GM19395 (cell line): ENCODE data around the gene DNAH2.

Experiments used
- ATAC-seq: cut with Tn5 transposase; IDR thresholded peaks from one replicate; pipeline ENCODE4 v1.9.1; 2021; ENCODE audit warnings: mild to moderate bottlenecking, moderate library complexity; ENCODE audit not compliant: unreplicated experiment

Gene DNAH2

DNA sequence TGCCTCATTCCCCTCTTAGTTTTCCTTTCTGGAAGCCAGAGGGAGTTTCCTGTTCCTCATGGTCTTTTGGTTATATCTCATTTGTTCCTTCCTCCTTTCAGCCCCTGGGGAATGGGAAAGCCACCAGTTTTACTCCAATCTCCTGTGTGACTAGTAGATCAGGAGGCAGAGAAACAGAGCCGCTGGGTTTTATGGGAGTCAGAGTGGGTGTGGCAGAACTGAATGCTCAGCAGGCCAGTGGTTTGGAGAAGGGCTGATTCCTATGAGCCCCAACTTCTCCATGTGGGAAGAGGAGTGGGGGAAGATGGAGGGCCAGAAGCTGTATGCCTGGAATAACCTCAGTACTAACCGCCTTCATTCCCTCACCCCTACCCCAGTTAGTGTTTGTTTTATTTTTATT is 4.1 kb downstream of the DNAH2 start:
- no peak for ATAC-seq

DNA sequence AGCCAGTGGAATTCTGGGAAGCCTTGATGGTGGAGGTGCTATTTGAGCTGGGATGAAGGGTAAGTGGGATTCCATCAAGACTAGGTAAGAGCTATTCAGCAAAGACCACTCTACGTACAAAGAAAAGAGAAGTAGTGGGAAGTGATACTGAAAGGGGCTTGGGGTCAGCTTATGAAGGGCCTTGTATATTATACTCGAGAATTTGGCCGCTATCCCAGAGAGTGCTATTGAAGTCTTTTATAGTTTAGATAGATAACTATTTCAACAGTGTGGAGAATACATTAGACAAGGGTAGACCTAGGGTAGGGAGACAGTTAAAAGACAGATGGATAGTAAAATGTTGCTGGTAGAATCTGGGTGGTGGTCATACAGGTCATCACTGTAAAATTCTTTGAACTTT is 10.3 kb downstream of the DNAH2 start:
- ATAC-seq = no peak

DNA sequence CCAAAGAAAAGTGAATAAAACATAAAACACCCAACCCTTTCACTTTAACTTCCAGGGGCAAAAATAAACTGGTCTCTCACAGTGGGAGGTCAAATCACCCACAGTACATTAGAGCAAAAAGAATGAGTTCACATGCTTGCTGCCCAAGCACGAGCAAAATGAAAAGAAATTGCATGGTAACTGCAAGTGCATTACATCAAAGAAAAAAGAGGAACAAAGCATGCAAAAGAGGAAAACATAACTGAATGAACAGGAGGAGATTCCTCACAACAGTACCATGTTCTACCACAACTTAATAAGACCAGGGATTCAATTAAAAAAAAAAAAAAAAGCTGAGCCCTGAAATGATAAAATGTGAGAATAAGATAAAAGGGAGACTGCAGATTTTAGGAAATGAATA is 12.3 kb downstream of the DNAH2 start:
- no peak for ATAC-seq

DNA sequence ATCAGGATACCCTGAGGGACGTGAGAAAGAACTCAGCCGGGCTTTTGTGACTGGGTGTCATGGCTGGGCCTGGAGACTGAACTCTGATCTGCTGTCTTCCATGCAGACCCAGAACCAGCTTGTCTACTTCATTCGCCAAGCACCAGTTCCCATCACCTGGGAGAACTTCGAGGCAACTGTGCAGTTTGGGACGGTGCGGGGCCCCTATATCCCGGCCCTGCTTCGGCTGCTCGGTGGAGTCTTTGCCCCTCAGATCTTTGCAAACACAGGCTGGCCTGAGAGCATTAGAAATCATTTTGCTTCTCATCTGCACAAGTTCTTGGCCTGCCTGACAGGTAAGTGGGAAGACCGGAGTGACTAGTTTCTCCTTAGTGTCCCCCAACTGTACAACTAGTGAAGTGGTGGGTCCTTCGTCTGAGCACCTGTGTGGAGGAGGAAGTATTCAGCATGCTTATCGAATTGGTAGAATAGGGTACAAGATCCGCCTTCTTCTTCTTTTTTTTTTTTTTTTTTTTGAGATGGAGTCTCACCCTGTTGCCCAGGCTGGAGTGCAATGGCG is 15.5 kb downstream of the DNAH2 start:
- ATAC-seq = no peak

DNA sequence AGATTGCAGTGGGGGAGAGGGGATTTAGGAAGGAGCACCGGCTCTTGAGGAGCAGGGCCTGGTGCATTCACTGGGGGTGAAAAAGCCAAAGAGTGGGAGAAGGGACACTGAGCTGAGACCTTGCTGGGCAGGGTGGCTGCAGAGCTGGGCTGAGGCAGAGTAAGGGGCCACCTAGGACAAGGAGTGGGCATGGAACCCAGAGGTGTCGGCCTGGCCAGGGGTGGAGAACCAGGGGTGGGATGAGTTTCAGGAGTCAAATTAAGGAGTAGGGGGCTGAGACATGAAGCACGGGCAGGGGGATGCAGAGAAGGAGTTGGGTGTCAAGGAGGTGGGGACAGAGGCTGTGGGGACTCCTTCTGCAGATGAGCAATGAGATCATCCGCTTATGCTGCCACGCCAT is 20.1 kb downstream of the DNAH2 start:
- no peak for ATAC-seq

DNA sequence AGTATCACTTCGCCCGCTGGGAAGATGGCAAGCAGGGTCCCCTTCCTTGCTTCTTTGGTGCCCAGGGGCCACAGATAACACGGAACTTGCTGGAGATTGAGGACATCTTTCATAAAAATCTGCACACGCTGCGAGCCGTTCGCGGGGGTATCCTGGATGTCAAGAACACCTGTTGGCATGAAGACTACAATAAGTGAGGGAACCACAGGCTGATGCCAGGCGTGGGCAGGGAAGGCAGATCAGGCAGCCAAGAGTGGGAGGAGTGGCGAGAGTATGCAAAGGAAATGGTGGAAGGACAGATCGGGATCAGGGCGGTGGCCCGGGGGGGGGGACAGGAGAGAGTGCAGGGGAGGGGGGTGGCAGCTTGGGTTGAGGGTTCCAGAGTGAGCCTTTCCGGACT is 22.2 kb downstream of the DNAH2 start:
- ATAC-seq = no peak

DNA sequence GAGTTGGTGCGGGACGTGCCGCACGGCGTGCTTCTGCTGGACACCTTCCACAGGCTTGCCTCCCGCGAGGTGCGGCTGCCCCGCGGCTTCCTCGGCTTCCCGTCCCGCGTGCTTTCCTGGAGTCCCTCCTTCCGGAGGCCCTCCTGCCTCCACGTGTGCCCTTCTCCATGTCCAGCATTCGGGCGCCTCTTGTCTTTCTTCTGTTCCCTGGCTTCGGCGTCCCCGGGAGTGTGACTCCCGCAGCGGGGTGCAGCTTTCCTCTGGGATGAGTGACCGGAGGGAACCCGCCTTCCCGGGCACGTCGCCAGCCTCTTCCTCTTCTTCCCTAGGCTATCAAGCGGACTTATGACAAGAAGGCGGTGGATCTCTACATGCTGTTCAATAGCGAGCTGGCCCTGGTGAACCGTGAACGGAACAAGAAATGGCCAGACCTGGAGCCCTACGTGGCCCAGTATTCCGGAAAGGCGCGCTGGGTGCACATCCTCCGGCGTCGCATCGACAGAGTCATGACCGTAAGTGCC is 23.0 kb downstream of the DNAH2 start:
- no peak for ATAC-seq

DNA sequence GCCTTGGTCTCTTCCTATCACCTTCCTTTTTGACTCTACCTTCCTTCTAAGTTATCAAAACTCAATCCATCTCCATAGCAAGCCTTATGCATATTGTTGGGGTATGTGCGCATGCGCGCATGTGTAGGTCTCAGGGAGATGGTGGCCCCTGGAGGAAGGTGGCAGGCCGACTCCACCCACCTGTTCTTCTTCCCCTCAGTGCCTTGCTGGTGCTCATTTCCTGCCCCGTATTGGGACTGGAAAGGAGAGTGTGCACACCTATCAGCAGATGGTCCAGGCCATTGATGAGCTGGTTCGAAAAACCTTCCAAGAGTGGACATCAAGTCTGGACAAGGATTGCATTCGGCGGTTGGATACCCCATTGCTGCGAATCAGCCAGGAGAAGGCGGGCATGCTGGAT is 25.2 kb downstream of the DNAH2 start:
- ATAC-seq = no peak

DNA sequence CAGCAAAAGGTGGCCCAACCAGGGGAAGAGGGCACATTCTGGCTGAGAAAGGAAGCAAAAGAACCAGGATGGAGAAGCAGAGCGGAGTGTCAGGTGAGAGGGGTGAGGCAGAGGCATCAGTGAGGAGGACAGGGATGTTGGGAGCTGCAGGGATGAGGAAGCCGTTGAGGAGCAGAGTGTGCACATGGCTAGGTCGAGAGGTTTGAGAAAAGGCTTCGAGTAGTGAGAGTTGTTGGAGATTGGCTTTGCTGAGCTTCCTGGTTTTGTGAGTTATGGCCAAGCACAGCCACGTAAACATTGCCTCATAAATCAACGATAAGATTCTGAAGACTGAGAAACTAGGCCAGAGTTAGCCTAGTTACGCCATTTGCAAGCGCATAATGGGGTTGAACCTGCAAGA is 26.9 kb downstream of the DNAH2 start:
- ATAC-seq = no peak

DNA sequence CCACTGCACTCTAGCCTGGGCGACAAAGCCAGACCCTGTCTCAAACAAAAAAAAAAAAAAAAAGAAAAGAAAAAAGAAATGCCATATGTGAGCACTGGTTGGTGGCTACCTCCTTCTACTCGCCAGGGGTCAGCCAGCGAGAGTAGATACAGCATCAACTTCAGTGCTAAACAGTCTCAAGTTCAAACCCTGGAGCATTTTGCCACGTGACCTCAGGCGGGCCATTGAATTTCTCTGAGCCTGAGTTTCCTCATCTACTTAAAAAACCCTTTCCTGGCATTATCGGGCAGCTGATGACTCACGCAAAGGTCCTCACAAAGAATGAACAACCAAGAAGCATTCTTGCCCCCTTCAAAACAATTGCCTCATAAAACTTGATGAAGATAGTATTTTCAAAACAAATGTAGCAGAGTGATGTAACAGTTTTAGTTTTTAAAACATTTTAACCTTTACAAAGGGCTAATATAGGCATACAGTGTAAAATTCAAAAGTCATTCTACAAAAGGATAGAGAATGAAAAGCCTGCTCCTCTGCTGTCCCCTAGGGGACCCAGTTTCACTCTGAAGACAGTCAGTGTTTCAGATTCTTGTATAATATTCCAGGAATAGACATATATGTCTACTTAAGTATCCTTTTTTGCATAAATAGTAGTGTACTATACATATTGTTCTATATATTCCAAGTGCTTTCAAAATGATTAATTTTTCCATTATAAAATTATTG is 28.4 kb downstream of the DNAH2 start:
- ATAC-seq = no peak

DNA sequence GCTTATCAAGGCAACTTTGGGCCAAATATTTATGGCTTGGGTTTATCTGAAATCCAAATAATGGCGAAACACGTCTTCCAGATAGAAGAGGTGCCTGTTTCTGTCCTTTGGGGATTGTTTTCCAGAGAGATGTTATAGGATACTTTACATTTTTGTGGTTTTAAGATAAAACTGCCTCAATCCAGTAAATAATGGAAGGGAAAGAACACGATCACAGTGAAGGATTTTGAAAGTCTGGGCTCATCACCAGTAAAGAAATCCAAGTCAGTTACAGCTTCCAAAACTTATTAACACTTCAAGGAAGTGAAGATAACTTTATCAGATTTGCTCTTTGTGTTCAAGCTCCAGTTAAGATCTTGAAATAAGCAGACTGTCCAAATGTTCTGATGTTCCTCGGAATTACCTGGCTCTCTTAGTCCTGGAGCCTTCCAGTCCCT is 30.1 kb downstream of the DNAH2 start:
- no peak for ATAC-seq

DNA sequence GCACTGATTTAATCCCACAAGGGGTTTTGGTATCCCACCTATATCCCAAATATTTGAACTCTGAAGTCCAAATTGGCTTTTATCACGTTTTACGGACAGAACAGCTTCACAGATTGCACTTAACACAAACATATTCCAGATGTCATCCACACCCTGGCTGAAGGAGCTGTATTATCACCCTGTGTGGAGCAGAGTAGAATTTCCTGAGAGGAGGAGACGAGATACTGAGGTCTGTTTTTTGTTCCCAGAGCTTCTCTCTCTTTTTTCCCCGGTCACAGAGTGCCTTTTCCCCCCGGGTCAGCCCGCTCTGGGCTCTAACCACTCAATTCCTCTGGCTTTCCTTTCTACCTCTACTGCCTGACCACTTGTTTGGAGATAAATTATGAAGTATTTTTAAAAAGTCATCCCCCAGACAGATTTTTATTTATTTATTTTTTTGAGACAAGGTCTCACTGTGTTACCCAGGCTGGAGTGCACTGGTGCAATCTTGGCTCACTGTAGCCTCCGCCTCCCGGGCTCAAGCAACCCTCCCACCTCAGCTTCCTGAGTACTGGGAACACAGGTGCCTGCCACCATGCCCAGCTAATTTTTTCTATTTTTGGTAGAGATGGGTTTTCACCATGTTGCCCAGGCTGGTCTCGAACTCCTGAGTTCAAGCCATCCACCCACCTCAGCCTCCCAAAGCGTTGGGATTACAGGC is 30.7 kb downstream of the DNAH2 start:
- ATAC-seq = no peak

DNA sequence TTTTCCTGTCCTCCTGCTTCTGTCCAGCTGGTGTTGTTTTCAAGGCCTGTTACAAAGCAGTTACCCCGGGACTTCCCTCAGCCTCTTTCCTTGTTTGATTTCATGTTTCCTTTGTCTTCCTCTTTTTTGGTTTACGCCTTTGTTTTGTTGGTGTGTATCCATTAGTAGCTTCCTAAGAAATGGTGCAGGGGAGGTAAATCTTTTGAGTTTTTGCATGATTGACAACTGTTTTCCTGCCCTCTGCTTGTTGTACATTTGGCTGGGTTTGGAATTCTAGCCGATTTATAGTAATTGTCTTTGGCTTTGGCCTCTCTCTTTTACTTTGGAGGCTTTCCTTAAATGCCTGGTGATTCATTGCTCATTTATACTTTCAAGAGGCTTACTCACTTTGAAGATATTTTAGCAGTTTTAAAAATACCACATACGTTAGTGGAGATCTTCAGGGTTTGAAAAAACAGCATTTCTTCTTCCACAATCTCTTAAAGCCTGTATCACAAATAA is 32.8 kb downstream of the DNAH2 start:
- no peak for ATAC-seq

DNA sequence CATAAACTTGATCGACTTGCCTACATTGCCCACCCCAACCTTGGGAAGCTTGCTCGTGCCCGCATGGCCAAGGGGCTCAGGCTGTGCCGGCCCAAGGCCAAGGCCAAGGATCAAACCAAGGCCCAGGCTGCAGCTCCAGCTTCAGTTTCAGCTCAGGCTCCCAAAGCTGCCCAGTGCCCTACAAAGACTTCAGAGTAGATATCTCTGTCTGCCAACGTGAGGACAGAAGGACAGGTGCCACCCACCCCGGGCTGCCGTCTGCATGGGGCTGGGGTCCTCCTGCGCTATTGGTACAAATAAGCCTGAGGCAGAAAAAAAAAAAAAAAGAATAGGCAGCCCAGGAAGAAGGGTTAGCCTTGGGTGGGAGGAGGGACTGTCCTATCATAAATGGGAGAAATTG is 37.1 kb downstream of the DNAH2 start:
- ATAC-seq = no peak

DNA sequence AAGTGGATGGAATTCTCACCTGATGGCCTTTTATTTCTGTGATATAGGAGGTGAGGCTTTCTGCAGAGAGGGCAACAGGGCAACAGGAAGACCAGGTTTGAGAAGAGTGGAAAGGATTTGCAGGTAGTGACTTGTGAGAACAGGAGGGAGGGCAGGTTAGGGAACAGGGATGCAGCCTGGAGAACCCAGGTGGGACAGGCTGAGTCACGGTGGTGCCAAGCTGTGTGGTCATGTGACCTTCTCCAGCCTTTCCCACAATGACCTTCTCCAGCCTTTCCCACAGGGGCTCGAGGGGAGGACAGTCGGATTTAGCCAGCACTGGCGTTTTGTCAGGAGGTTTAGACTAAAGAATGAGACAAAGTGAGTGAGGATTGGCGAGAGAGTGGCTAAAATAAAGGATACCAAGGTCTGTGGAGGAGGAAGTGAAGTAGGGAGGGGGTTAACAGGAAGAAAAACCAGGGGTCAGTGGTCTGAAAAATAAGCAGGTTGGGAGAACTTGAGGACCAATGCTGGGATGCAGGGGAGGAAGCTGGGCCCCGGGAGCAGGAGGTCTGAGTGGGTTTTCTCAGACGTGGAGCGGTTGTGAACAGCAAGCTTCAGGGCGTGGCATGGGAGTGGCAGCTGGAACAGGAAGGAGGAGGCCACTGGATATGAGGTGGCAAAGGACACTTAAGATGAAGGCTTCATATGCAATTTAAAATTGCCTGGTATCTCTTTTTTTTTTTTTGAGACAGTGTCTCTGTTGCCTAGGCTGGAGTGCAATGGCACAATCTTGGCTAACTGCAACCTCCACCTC is 37.7 kb downstream of the DNAH2 start:
- ATAC-seq = no peak

DNA sequence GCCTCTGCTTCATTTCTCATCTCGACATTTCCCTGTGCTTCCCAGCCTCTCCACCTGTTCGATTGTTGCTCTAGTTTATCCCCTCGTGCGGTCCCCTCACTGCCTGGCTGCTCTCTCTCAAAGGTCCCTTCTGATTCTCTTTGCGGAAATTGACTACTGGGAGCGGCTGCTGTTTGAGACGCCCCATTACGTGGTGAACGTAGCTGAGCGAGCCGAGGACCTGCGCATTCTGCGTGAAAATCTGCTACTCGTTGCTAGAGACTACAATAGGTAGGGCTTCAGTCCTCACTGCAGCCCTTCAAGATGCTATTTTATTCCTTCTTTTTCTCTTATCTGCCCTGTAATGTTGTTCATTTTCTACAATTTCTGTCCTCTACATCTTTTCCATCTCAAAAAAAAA is 39.4 kb downstream of the DNAH2 start:
- no peak for ATAC-seq

DNA sequence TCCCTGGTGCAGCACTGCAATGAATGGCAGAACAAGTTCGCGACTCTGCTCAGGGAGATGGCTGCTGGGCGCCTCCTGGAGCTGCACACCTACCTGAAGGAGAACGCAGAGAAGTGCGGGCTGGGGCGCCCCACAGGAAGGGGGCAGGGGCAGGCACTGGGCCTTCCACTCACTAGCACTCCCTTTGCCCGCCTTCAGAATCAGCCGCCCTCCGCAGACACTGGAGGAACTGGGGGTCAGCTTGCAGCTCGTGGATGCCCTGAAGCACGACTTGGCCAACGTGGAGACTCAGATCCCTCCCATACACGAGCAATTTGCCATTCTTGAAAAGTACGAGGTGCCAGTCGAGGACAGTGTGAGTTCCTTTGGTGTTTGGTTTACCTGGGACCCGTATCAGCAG is 46.4 kb downstream of the DNAH2 start:
- no peak for ATAC-seq

DNA sequence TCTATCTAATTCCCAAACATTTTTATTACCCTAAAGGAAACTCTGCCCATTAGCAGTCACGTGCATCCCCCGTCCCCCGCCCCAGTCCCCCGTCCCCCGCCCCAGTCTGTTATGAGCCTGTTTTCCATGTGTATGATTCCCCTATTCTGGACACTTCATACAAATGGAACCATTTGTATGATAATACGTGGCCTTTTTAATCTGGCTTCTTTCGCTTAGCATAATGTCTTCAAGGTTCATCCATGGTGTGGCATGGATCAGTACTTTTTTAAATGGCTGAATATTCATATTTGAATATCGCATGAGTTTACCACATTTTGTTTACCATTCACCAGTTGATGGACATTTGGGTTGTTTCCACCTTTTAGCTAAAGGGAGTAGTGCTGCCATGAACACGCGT is 49.5 kb downstream of the DNAH2 start:
- ATAC-seq = no peak

DNA sequence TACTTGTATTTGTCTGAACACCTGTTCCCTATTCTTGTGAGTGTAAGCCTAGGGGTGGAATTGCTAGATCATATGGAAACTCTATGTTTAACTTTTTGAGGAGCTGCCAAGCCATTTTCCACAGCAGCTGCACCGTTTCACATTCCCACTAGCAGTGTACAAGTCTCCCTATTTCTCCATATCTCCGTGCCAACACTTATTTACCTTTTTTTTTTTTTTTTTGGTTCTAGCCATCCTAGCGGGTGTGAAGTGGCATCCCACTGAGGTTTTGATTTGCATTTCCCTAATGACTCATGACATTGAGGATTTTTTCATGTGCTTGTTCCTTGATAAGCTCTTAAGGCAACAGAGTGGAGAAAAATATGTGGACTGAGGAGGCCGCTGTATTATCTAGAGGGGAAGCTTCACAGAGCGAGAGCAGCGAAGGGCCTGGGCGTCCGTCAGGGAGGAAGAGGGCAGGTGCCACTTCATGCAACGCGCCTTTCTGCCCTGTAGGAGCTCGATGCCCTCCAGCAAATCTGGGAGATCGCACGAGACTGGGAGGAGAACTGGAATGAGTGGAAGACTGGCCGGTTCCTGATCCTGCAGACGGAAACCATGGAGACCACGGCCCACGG is 50.0 kb downstream of the DNAH2 start:
- no peak for ATAC-seq

DNA sequence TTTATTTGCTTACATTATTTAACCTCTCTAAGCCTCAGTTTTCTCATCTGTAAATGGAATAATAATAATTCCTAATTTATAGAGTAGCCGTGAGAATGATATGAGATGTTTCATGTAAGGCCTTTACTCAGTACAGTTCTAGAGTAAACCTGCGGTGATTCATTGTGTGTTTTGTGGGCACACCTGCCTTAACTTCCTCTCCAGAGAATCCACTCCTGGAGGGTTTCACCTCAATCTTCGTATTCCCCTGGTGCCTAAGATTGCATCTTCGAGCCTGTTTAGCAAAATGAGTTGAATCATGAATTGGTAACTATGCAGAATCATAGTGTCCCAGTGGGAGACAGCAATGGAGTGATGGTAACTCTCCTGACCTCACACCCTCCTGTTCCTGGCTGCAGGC is 52.3 kb downstream of the DNAH2 start:
- ATAC-seq = no peak

DNA sequence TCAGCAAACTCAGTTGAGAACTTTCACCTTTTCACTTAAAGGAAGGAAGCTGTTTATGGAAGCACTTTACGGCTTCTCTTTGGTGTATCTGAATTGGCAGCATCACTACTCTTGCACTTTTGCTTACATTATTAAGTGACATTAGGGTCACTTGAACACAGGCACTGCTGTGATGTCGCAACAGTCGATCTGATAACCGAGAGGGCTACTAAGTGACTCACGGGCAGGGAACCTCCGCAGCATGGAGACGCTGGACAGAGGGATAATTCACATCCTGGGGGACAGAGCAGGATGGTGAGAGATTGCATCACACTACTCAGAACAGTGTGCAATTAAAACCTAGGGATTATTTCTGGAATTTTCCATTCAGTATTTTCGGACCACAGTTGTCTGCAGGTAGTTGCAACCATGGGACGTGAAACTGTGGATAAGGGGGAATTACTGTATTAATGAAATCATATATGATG is 56.5 kb downstream of the DNAH2 start:
- ATAC-seq = no peak
